ENCODE data around the gene CDH23. TPM values are rescaled to one million over a fixed set of nuclear protein-coding genes. Genes with fewer than 3 reads are reported as not detected.

The CDH23 gene
- total and polyA plus RNA-seq, 2 of the 8 experiments (the other 6 are each of a cell fraction or from before 2014, with no cell fraction given): 1.9 to 4.9 TPM

GRCh38 chr10:71538608-71539260 lies 142.0 kb downstream of the CDH23 start:
- Histone ChIP-seq H2BK12ac (ENCODE audit: low read depth, low read length) (peak overlapping the region; percentile 71; the same call in 1 of the 2 replicates), H3K4me3 (ENCODE audit: extremely low read depth in 1 of 4, insufficient read depth in 2 of 4, low read depth in 3 of 4, low read length in 4 of 4) (no peak overlapping the region), H3K14ac (ENCODE audit: insufficient read length) (no peak overlapping the region), H3K4me1 (replicated peaks in 1 of 4; ENCODE audit: control insufficient read depth in 3 of 4, insufficient read depth in 4 of 4, low read length in 3 of 4) (peaks cover 7 to 23% (median 15%) of the 10 kb centered on the region in 4 experiments), H3K9me3 (ENCODE audit: insufficient read depth in 2 of 2, low read depth in 1 of 2, low read length in 1 of 2) (no peaks in the 10 kb centered on the region), H3K56ac (replicated peaks; ENCODE audit: insufficient read length, low read depth, low read length) (no peak overlapping the region), H3K23ac (ENCODE audit: insufficient read length) (no peak overlapping the region), H3K4ac (replicated peaks; ENCODE audit: insufficient read length, low read depth, low read length) (no peak overlapping the region), H2AK5ac (ENCODE audit: low read depth, low read length) (no peak overlapping the region), H3K9ac (replicated peaks in 1 of 4; ENCODE audit: extremely low read depth in 1 of 4, low read depth in 3 of 4, low read length in 3 of 4) (no peak overlapping the region), H2BK5ac (ENCODE audit: low read depth, low read length) (0 out of 2 replicates have a peak overlapping the region, but pooled peaks have one; percentile 63), H2BK15ac (ENCODE audit: low read length) (no peak overlapping the region; the same call in 1 of the 2 replicates), H2BK120ac (replicated peaks; ENCODE audit: low read depth, low read length) (peak overlapping the region; percentile 18), H3K36me3 (ENCODE audit: control insufficient read depth in 2 of 4, insufficient read depth in 4 of 4, low read length in 3 of 4) (no peaks in the 10 kb centered on the region), H3K4me2 (ENCODE audit: insufficient read depth in 1 of 2, low read depth in 2 of 2, low read length in 2 of 2) (peak overlapping the region in 1 of 2 experiments; percentile 60; a peak in 1 of 4 replicates), H2AFZ (ENCODE audit: low read length) (no peak overlapping the region), H3K27ac (ENCODE audit: low read depth, low read length) (no peak overlapping the region), H3K18ac (ENCODE audit: extremely low read depth, low read length) (no peak overlapping the region), H4K20me1 (replicated peaks in 1 of 2; ENCODE audit: control insufficient read depth in 1 of 2, insufficient read depth in 2 of 2, low read length in 2 of 2) (no peaks in the 10 kb centered on the region), H3K79me1 (ENCODE audit: low read depth, low read length) (no peaks in the 10 kb centered on the region), H3K79me2 (ENCODE audit: control insufficient read depth in 1 of 2, insufficient read depth in 2 of 2, low read length in 2 of 2) (no peaks in the 10 kb centered on the region), H4K91ac (replicated peaks; ENCODE audit: insufficient read length, low read length) (no peak overlapping the region), H3K23me2 (ENCODE audit: low read depth, low read length) (no peaks in the 10 kb centered on the region), H4K5ac (ENCODE audit: insufficient read length, low read depth, low read length) (no peak overlapping the region), H4K8ac (ENCODE audit: extremely low read depth, insufficient read depth, low read length) (no peak overlapping the region), H2BK20ac (ENCODE audit: low read length) (peak overlapping the region; percentile 17; the same call in 1 of the 2 replicates), H3K27me3 (replicated peaks in 1 of 4; ENCODE audit: control insufficient read depth in 3 of 4, extremely low read depth in 1 of 4, insufficient read depth in 3 of 4, low read length in 3 of 4) (no peaks in the 10 kb centered on the region; a peak in 1 of 7 replicates)
- TF ChIP-seq TCF12 (IDR thresholded peaks at IDR 0.05; ENCODE audit: low read depth, low read length) (no peak), SP1 (IDR thresholded peaks at IDR 0.05; ENCODE audit: low read depth, low read length) (no peak), SP2 (IDR thresholded peaks at IDR 0.05; ENCODE audit: low read length) (no peak), SIX5 (IDR thresholded peaks at IDR 0.05; ENCODE audit: low read depth, low read length) (no peak), SIRT6 (IDR thresholded peaks at IDR 0.05; ENCODE audit: low read length) (no peak)
- DNase-seq (ENCODE audit: low read depth in 1 of 2, low spot score in 2 of 2) (no peak), FAIRE-seq (no peak)
- WGBS, 2 experiments (ENCODE audit: extremely low coverage in 1 of 2, insufficient coverage in 1 of 2, insufficient read length in 1 of 2, insufficient replicate concordance in 2 of 2, low coverage in 1 of 2, low lambda C conversion rate in 2 of 2, missing lambda C conversion rate in 1 of 2): 84% methylated on average over 9 of the region's 9 CpGs; no CpG with 5 or more reads in 1 of the 2 experiments
- ChIA-PET POLR2A (ENCODE audit: partially characterized antibody) (no interaction called here), CTCF (ENCODE audit: partially characterized antibody) (interaction anchor here (1.1 to 6.5 kb wide), 5 partner anchors 10 to 31 kb away, joined by 3 to 63 read pairs (median 5); no protein-coding TSS in a partner anchor)
